ENCODE data around the gene CMTM3.
"Not testable (repeated sequence)": the region's sequence is repeated elsewhere in the genome, so short reads cannot be mapped to it uniquely, and the experiment has no call there.

CMTM3 gene

GRCh38 chr16:66585481-66586239 is 18.8 kb upstream of the CMTM3 start:
- no peak for DNase-seq

- DNase-seq, result no peak
Measured at GRCh38 chr16:66587881-66588600, 16.5 kb upstream of the CMTM3 start.

- no peak for DNase-seq
Measured at GRCh38 chr16:66588981-66589713, 15.4 kb upstream of the CMTM3 start.

GRCh38 chr16:66590322-66590721 is 14.2 kb upstream of the CMTM3 start:
- no peak for DNase-seq

GRCh38 chr16:66591018-66591417 is 13.5 kb upstream of the CMTM3 start:
- DNase-seq, result no peak

- no peak for DNase-seq
Measured at GRCh38 chr16:66592241-66592640, 12.3 kb upstream of the CMTM3 start.

- DNase-seq, result no peak
Measured at GRCh38 chr16:66592814-66593213, 11.7 kb upstream of the CMTM3 start.

GRCh38 chr16:66594739-66595138 is 9.8 kb upstream of the CMTM3 start:
- DNase-seq, result no peak

GRCh38 chr16:66596559-66596958 is 7.9 kb upstream of the CMTM3 start:
- DNase-seq, result not testable (repeated sequence)

GRCh38 chr16:66596986-66597848 is 7.3 kb upstream of the CMTM3 start:
- DNase-seq, result no peak

GRCh38 chr16:66598111-66598510 is 6.4 kb upstream of the CMTM3 start:
- no peak for DNase-seq

- no peak for DNase-seq
Measured at GRCh38 chr16:66599726-66600125, 4.8 kb upstream of the CMTM3 start.

- DNase-seq, result no peak
Measured at GRCh38 chr16:66600477-66600876, 4.0 kb upstream of the CMTM3 start.

- DNase-seq, result no peak
Measured at GRCh38 chr16:66601471-66601870, 3.0 kb upstream of the CMTM3 start.

GRCh38 chr16:66603537-66604375 is 748 bp upstream of the CMTM3 start:
- DNase-seq, result peak; percentile 52 to 70

- no peak for DNase-seq
Measured at GRCh38 chr16:66605177-66605978, 874 bp downstream of the CMTM3 start.

- DNase-seq, result no peak
Measured at GRCh38 chr16:66605979-66606751, 1.7 kb downstream of the CMTM3 start.

- peak; percentile 61 to 64 for DNase-seq
Measured at GRCh38 chr16:66608241-66609138, 4.0 kb downstream of the CMTM3 start.

GRCh38 chr16:66609139-66609510 is 4.6 kb downstream of the CMTM3 start:
- no peak for DNase-seq
